T-helper 2 cell treated with Interferon-gamma antibody and Interleukin-4, amounts not matched to agents 100 ng/mL and 5 ng/mL, for 36 hours (primary cell): Measurements from ENCODE around the gene KIF1C. TPM values are rescaled to one million over a fixed set of nuclear protein-coding genes. Genes with fewer than 3 reads are reported as not detected.

Source experiments
- intact Hi-C: fragments of 100-400 bp; cut with micrococcal nuclease; formaldehyde crosslinking; loops from one replicate; pipeline ENCODE4 v1.15.1; 2023
- total RNA-seq: library from RNA; stranded (reverse); gene quantifications from 2 replicates; pipeline ENCODE4 v1.2.3, GENCODE V29; 2022

KIF1C gene
- total RNA-seq, result 38.6 and 42.5 TPM in 2 replicates

DNA sequence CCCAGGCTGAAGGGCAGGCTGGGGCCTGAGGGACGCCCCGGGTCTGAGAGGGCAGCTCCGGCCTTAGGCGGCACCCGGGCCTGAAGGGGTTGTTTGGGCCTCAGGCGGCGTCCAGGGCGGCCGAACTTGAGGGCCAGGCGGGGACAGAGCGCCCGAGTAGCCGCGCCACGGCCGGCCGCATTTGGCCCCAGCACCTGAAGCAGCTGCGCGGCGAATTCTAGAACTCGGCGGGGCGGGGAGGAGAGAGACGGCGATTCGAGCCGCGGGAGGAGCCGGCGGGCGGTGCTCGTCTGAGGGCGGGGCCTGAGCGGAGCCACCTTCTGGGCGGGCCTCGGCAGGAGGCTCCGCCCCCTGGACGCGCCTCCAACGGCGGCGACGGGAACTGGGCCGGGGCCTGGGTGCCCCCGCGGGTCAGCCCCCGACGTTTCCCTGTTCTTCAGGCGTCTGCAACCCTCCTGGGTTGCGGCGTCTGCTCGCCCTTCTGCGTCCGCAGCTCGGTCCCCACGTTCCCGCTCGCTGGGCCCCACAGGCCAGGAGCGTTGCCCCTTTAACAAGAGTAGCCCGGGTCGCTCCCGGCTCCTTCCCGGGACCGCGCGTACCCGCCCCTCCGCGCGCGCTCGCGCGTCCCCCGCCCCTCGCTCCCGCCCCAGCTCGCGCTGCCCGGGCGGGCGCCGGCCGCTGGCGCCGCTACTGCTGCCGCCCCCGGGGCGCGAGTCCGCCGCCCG lies at the start of gene KIF1C, which contains the start of gene INCA1:
TSS of gene KIF1C (plus strand) at position 649 of the 725 bp plus-strand sequence. CDS start 2,297 bp downstream, outside the sequence.
TSS of gene INCA1 (minus strand) at position 221 of the 725 bp plus-strand sequence. CDS start 3,085 bp downstream, outside the sequence.
- intact Hi-C loops, result loop anchor here (1.0 to 2.0 kb wide), 3 partner anchors 9 to 57 kb away; partner anchors contain the start of genes PFN1, RNF167 and SLC25A11

GRCh38 chr17:4948166-4948930 lies 49.4 kb upstream of the KIF1C start, which contains the start of gene PFN1:
Gene PFN1 (minus strand): TSS chr17:4948530. CDS start chr17:4948394, 136 bp downstream.
- intact Hi-C loops, result loop anchor here (1.0 to 10.0 kb wide), 6 partner anchors 8 to 1706 kb away; partner anchors contain the start of genes C17orf100, CAMTA2, DERL2 and INCA1

- intact Hi-C loops, result loop anchor here (1.0 to 10.0 kb wide), 8 partner anchors 9 to 1706 kb away; partner anchors contain the start of genes ARRB2, C17orf100, CAMTA2 and DERL2
These were observed 48.8 kb upstream of the KIF1C start for GRCh38 chr17:4948931-4949320.

- intact Hi-C loops, result loop anchor here (1.0 to 10.0 kb wide), 7 partner anchors 18 to 1705 kb away; partner anchors contain the start of genes ARRB2, C17orf100, CAMTA2 and DERL2
These were observed 48.3 kb upstream of the KIF1C start for GRCh38 chr17:4949321-4950074.

- intact Hi-C loops, result no loop called here
These were observed 47.5 kb upstream of the KIF1C start for GRCh38 chr17:4950075-4950745.

- intact Hi-C loops, result no loop called here
These were observed 47.0 kb upstream of the KIF1C start, which contains the start of gene ENO3 for GRCh38 chr17:4950746-4951204. Gene ENO3 (plus strand): TSS chr17:4951119. CDS start chr17:4951830, 711 bp downstream.

DNA sequence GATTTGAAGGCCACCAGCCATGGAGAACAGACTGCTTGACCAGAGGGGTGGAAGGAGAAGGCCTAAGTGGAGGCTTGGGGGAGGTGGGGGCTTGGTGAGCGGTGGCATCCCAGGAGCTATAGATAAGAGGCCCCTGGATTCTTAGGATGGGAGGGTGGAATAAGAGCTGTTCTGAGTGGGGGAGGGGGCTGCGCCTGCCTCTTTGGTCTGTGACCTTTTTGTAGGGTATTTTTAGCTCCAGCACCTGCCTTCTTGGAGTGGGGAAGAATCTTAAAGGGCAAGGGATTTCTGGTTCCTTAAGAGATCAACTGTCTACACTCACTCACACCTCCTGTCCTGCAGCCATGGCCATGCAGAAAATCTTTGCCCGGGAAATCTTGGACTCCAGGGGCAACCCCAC lies 46.3 kb upstream of the KIF1C start:
- intact Hi-C loops, result no loop called here

GRCh38 chr17:4953451-4953961 lies 44.2 kb upstream of the KIF1C start:
- intact Hi-C loops, result no loop called here

GRCh38 chr17:4955091-4955490 lies 42.7 kb upstream of the KIF1C start:
- intact Hi-C loops, result no loop called here

GRCh38 chr17:4956493-4957061 lies 41.2 kb upstream of the KIF1C start:
- intact Hi-C loops, result no loop called here

DNA sequence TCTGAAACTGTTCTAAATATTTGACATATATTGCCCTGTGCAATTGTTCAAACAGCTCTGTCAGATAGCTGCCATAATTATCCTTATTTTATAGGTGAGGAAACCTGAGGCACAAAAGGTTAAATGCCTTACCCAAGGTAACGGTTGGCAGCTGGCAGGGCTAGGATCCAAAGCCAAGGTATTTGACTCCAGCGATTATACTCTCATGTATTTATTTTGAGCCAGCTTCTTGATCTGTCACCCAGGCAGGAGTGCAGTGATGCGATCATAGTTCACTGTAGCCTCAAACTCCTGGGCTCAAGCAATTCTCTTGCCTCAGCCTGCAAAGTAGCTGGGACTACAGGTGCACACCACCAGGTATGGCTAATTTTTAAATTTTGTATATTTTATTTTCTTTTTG lies 39.6 kb upstream of the KIF1C start:
- intact Hi-C loops, result no loop called here

DNA sequence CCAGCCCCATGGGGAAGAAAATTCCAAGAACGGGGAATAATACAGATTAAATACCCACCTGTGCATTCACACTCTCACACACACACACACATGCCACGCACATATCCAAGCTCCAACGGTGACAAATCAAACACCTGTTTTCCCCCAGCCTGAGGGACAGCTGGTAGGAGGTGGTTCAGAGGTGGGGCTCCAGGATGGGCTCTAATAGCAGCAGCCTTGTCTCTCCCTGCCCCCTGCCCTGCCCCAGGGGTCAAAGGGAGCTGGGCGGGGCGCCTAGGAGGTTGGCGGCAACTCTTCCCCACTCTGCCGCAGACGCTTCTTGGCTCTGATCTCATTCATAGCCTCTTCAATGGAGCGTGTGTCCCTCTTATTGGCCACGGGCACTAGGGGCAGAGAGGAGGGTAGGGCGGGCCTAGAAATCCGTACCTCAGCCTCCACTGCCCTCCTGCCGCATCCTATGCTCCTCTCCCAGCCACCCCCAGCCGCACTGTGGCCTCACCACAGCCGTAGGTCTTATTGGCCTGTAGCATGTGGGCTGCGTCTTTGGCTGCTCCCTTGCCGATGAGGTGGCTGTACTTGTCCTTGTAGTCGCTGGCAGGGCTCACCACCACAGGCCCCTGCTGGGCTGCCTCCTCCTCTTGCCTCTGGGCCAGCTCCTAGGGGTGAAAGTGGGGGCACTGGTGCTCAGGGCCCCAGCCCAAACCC lies 38.3 kb upstream of the KIF1C start:
- intact Hi-C loops, result no loop called here

DNA sequence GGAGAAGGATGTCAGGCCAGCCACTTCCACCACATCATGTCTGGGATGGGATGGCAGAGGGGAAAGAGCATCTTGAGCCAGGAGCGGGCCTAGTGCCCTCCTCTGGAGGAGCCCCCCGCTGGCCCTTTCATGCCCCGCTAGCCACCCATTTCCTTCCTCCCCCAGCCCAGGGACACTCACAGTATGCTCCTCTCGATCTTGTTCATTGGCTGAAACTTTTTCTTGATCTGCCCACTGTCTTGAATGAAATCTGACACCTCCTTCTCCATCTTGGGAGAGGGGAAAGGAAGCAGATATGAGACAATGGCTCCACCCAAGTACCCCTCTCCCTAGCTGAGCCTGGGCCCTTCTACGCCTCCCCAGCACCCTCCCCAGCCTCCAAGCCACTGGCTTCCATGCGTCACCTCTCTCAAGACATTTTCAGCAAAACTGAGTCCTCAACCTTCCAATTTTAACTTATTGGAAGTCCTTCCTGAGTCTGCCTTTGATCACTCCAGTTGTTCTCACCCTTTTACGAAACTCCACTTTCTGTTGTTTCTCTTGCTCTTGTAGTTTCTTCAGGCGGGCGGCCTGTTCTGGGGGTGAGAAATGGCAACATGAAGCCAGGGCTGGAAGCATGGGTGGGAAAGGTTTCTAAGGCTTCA lies 37.3 kb upstream of the KIF1C start:
- intact Hi-C loops, result no loop called here

DNA sequence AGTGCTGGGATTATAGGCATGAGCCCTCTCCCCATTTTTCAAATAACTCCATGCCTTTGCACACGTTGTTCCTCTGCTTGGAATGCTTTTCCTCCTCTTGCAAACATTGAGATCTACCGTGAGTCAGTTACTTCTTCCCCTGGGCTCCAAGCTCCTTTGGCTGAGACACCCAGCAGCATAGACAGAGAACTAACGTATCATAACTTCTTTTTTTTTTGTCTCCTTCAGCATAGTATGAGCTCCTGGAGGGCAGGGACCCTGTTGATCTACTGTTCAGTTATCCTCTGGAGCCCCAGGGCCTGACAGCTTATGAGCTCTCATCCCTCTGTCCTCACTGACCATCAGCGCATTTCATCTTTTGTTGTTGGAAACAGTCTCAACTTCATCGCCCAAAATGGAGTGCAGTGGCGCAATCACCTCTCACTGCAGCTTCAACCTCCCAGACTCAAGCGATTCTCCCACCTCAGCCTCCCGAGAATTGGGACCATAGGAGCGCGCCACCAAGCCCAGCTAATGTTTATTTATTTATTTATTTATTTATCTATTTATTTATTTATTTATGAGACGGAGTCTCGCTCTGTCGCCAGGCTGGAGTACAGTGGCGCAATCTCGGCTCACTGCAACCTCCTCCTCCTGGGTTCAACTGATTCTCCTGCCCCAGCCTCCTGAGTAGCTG lies 32.3 kb upstream of the KIF1C start:
- intact Hi-C loops, result no loop called here

GRCh38 chr17:4966844-4967538 lies 30.8 kb upstream of the KIF1C start:
- intact Hi-C loops, result loop anchor here (1.0 kb wide), 4 partner anchors 18 to 58 kb away; partner anchors contain the start of genes CAMTA2, RNF167 and SLC25A11

GRCh38 chr17:4967539-4968485 lies 29.9 kb upstream of the KIF1C start, which contains the start of gene SPAG7:
Gene SPAG7 (minus strand): TSS chr17:4967817. CDS start chr17:4967804, 13 bp downstream.
- intact Hi-C loops, result loop anchor here (1.0 kb wide), 4 partner anchors 19 to 59 kb away; partner anchors contain the start of genes CAMTA2, RNF167 and SLC25A11
